Activated CD4-positive, alpha-beta T cell treated with anti-CD3 and anti-CD28 coated beads for 36 hours (primary cell): Measurements from ENCODE around the gene NEBL. TPM values are rescaled to one million over a fixed set of nuclear protein-coding genes. Genes with fewer than 3 reads are reported as not detected.

Experiments
- ATAC-seq: fragments of 200-7000 bp; cut with Tn5 transposase; one replicate; pipeline ENCODE4 v1.10.0; 2021; ENCODE audit warnings: mild to moderate bottlenecking, moderate library complexity
- CTCF ChIA-PET: fragments of 350-600 bp; sonication (Branson Sonifier 250); formaldehyde crosslinking; loops from one replicate; lab custom pipeline; 2021; ENCODE audit warnings: antibody characterized with exemption; lab: Charles Lee
- POLR2A ChIA-PET: fragments of 350-600 bp; sonication (Branson Sonifier 250); formaldehyde crosslinking; loops from one replicate; lab custom pipeline; 2021; ENCODE audit warnings: antibody characterized with exemption, inconsistent platforms; lab: Charles Lee
- DNase-seq: peaks from one replicate; pipeline ENCODE4 v3.0.0-alpha.2; 2020
- H3K27ac Mint-ChIP-seq: one replicate; pipeline ENCODE4 v1.8.0; 2021; ENCODE audit warnings: mixed read lengths
- H3K27me3 Mint-ChIP-seq: one replicate; pipeline ENCODE4 v1.8.0; 2021; ENCODE audit warnings: mixed read lengths
- H3K36me3 Mint-ChIP-seq: one replicate; pipeline ENCODE4 v1.8.0; 2021; ENCODE audit warnings: low read depth, mixed read lengths
- H3K4me1 Mint-ChIP-seq: one replicate; pipeline ENCODE4 v1.8.0; 2021; ENCODE audit warnings: mixed read lengths
- H3K4me3 Mint-ChIP-seq: one replicate; pipeline ENCODE4 v1.8.0; 2021; ENCODE audit warnings: mild to moderate bottlenecking, moderate library complexity, mixed read lengths
- H3K9me3 Mint-ChIP-seq: one replicate; pipeline ENCODE4 v1.8.0; 2021; ENCODE audit warnings: low read depth, mixed read lengths
- intact Hi-C, 2 experiments: fragments of 100-400 bp; cut with DNase I in 1 of 2; cut with micrococcal nuclease in 1 of 2; formaldehyde crosslinking; loops; one replicate each; pipeline versions ENCODE4 v1.14.2 to v1.15.1; 2022 to 2024; cut with DNase I, micrococcal nuclease
- total RNA-seq, 2 experiments: library from RNA; stranded (reverse); gene quantifications; one replicate each; pipeline ENCODE4 v1.2.3, GENCODE V29; 2021

The NEBL gene
- total RNA-seq, 2 experiments from 2014 or later: 0.04 to 0.05 TPM

GRCh38 chr10:20931156-20931795, 34.2 kb upstream of the NEBL start:
- Mint-ChIP-seq H3K27me3 (no peaks in the 10 kb centered on the region), H3K4me1 (no peaks in the 10 kb centered on the region), H3K36me3 (no peaks in the 10 kb centered on the region), H3K4me3 (no peak overlapping the region), H3K9me3 (no peaks in the 10 kb centered on the region), H3K27ac (no peak overlapping the region)
- CTCF ChIA-PET: no interaction called here
- intact Hi-C loops: no loop called here
- DNase-seq: no peak
- ATAC-seq: no peak
- POLR2A ChIA-PET: no interaction called here

DNA sequence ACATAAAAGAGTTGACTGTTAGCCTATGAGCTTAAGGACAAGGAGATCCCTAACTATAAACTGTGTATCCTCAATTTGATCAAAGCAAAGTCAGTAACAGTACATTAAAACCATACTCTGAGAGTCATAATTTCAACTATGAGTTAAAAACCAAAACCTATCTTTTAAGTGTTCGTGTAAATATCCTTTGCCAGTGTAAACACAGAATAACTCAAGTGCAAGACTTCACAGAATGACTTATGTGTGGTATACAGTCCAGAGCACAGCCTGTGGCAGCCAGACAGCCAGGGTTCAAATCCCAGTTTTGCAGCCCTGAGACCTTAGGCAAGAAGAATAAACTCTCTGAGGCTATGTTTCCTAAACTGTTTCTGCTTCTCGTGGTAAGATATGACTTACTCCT, 30.3 kb upstream of the NEBL start:
- intact Hi-C loops: no loop called here
- no peaks in the 10 kb centered on the region for H3K9me3 Mint-ChIP-seq
- POLR2A ChIA-PET: no interaction called here
- no peak overlapping the region for H3K4me3 Mint-ChIP-seq
- H3K36me3 Mint-ChIP-seq: no peaks in the 10 kb centered on the region
- no peak overlapping the region for H3K27ac Mint-ChIP-seq
- peaks cover 2% of the 10 kb centered on the region for H3K27me3 Mint-ChIP-seq
- ATAC-seq: no peak
- DNase-seq: no peak
- no peaks in the 10 kb centered on the region for H3K4me1 Mint-ChIP-seq
- CTCF ChIA-PET: no interaction called here

- Mint-ChIP-seq H3K9me3 (no peaks in the 10 kb centered on the region), H3K36me3 (no peaks in the 10 kb centered on the region), H3K4me3 (no peak overlapping the region), H3K4me1 (no peaks in the 10 kb centered on the region), H3K27ac (no peak overlapping the region), H3K27me3 (peaks cover 2% of the 10 kb centered on the region)
- intact Hi-C loops: no loop called here
- POLR2A ChIA-PET: no interaction called here
- CTCF ChIA-PET: no interaction called here
- no peak for ATAC-seq
- DNase-seq: no peak
Observed at GRCh38 chr10:20922451-20922850, 25.3 kb upstream of the NEBL start.

GRCh38 chr10:20922033-20922432, 24.9 kb upstream of the NEBL start:
- Mint-ChIP-seq H3K36me3 (no peaks in the 10 kb centered on the region), H3K4me3 (no peak overlapping the region), H3K4me1 (no peaks in the 10 kb centered on the region), H3K9me3 (no peaks in the 10 kb centered on the region), H3K27me3 (peaks cover 2% of the 10 kb centered on the region), H3K27ac (no peak overlapping the region)
- intact Hi-C loops: no loop called here
- no peak for DNase-seq
- ATAC-seq: no peak
- POLR2A ChIA-PET: no interaction called here
- CTCF ChIA-PET: no interaction called here

DNA sequence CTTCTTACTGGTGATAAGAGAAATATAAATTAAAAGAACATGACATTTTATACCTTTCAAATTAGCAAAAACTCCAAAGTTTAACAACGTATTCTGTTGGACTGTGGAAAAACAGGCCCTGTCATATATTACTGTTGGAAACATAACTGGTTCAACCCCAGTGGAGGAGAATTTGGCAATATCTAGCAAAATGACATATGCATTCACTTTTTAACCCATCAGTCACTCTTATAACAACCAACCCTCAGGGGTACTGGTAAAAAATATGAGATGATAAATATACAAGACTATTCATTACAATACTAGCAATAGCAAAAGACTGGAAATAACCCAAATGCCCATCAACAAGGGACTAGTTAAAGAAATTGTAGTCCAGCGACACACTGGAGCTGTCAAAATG, 22.9 kb upstream of the NEBL start:
- intact Hi-C loops: no loop called here
- H3K36me3 Mint-ChIP-seq: no peaks in the 10 kb centered on the region
- ATAC-seq (no peak), DNase-seq (no peak)
- H3K27me3 Mint-ChIP-seq: peaks cover 2% of the 10 kb centered on the region
- no peaks in the 10 kb centered on the region for H3K4me1 Mint-ChIP-seq
- H3K27ac Mint-ChIP-seq: no peak overlapping the region
- no peaks in the 10 kb centered on the region for H3K9me3 Mint-ChIP-seq
- POLR2A ChIA-PET: no interaction called here
- CTCF ChIA-PET: no interaction called here
- H3K4me3 Mint-ChIP-seq: no peak overlapping the region

DNA sequence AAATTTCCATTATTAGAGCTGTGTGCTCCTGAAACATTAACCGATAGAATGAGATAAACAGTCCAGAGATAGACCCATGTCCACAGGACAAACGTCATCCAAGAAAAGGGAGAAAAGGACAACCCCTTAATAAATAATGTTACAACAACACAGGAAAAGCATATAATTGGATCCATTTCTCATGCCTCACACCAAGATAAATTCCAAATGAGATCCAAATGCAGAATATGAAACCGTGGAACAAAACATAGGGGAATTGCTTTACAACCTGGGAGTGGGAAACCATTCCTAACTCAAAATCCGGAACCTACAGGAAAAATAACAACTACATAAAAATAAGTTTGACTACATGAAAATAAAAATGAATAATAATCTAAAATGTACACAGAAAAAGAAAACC, 22.4 kb upstream of the NEBL start:
- H3K9me3 Mint-ChIP-seq: no peaks in the 10 kb centered on the region

DNA sequence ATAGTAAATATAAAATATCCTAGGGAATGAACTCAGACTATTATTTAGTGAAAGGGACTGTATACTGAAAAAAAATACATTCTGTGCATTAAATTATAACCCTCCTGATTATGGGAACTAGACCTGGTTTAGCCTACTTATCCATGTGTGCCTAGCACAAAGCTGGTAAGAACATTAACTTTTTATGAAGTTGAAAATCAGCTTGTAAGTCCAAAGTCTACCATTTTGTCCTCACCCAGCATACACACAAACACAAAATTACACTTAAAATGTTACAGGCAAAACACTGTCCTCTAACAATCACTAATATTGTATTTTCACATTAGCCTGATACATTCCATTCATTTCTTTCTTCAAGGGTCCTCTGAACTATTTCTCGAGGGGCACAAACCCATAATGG, 19.9 kb upstream of the NEBL start:
- Mint-ChIP-seq H3K9me3 (no peaks in the 10 kb centered on the region), H3K27ac (no peak overlapping the region), H3K36me3 (no peaks in the 10 kb centered on the region), H3K27me3 (no peaks in the 10 kb centered on the region), H3K4me3 (no peak overlapping the region), H3K4me1 (no peaks in the 10 kb centered on the region)
- ChIA-PET POLR2A (no interaction called here), CTCF (no interaction called here)
- DNase-seq (no peak), ATAC-seq (no peak)
- intact Hi-C loops: no loop called here

More for the DNA sequence above, 22.4 kb upstream of the NEBL start:
- ChIA-PET POLR2A (no interaction called here), CTCF (no interaction called here)
- peaks cover 2% of the 10 kb centered on the region for H3K27me3 Mint-ChIP-seq
- H3K36me3 Mint-ChIP-seq: no peaks in the 10 kb centered on the region
- ATAC-seq: no peak
- H3K4me3 Mint-ChIP-seq: no peak overlapping the region
- intact Hi-C loops: no loop called here
- no peaks in the 10 kb centered on the region for H3K4me1 Mint-ChIP-seq
- no peak overlapping the region for H3K27ac Mint-ChIP-seq
- no peak for DNase-seq

DNA sequence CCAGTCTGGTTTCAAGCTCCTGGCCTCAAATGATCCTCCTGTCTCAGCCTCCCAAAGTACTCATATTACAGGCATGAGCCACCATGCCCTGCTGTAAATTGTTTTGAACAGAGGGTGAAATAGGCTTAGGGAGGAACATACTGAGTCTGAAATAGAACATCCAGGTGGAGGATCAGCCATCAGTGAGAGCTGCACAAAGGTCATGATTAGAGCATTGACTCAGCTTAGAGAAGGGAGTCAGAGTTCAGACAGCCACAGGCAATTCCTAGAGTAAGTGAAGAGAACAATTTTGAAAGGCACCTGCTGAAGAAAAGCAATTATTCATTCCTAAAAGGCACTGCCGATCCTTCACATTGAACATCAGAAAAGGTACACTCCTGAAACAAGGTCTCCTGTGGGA, 15.9 kb upstream of the NEBL start:
- POLR2A ChIA-PET: no interaction called here
- H3K27ac Mint-ChIP-seq: no peak overlapping the region
- CTCF ChIA-PET: no interaction called here
- ATAC-seq: no peak
- no peak overlapping the region for H3K4me3 Mint-ChIP-seq
- no peaks in the 10 kb centered on the region for H3K27me3 Mint-ChIP-seq
- intact Hi-C loops: no loop called here
- no peaks in the 10 kb centered on the region for H3K36me3 Mint-ChIP-seq
- no peak for DNase-seq
- no peaks in the 10 kb centered on the region for H3K9me3 Mint-ChIP-seq
- H3K4me1 Mint-ChIP-seq: no peaks in the 10 kb centered on the region

DNA sequence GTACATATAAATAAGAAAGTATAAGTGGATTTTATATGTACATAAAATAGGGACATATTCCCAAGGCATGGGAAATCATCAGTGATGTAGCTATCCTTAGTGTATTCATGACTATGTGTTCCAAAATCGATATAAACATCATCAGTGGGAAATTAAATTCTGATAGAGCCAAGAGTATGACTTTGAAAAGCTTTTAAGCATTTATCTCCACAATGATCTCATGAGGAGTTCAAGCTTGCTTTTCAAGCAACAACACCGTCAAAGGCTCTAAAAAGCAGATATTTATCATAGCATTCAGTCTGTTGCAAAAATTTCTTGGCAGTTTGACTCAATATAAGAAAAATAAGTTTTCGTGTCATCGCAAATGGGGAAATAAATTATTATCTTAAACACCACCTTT, 14.5 kb upstream of the NEBL start:
- DNase-seq (no peak), ATAC-seq (no peak)
- POLR2A ChIA-PET: no interaction called here
- no peak overlapping the region for H3K4me3 Mint-ChIP-seq
- H3K4me1 Mint-ChIP-seq: no peaks in the 10 kb centered on the region
- intact Hi-C loops: no loop called here
- no peaks in the 10 kb centered on the region for H3K9me3 Mint-ChIP-seq
- no peak overlapping the region for H3K27ac Mint-ChIP-seq
- CTCF ChIA-PET: interaction anchor here (0.7 kb wide), 1 partner anchor 51 kb away, joined by 3 read pairs; no protein-coding TSS in a partner anchor
- H3K27me3 Mint-ChIP-seq: no peaks in the 10 kb centered on the region
- no peaks in the 10 kb centered on the region for H3K36me3 Mint-ChIP-seq

DNA sequence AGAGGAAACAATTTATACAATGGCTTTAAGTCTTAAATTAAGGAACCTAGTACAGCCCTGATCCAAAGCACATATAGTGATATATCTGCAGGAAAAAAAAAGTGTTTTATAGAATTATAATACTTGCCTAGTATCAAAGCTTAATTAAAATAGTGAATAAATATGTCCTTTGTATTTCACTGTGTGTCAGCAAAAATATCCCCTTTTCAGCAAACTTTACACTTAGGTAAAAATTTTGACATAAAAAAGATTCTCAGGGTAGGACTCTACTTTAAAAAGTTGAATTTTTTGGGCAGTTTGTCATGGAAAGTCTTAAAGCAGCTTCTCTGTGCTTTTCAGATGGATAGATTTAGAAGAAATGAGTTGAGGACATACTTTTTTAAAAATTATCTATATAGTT, 12.7 kb upstream of the NEBL start:
- Mint-ChIP-seq H3K36me3 (no peaks in the 10 kb centered on the region), H3K4me1 (no peaks in the 10 kb centered on the region), H3K4me3 (no peak overlapping the region), H3K27me3 (no peaks in the 10 kb centered on the region), H3K9me3 (peaks cover 3% of the 10 kb centered on the region), H3K27ac (no peak overlapping the region)
- ChIA-PET POLR2A (no interaction called here), CTCF (no interaction called here)
- intact Hi-C loops: no loop called here
- ATAC-seq: no peak
- DNase-seq: no peak

- peaks cover 5% of the 10 kb centered on the region for H3K9me3 Mint-ChIP-seq
- DNase-seq: no peak
- POLR2A ChIA-PET: no interaction called here
- CTCF ChIA-PET: no interaction called here
- no peaks in the 10 kb centered on the region for H3K4me1 Mint-ChIP-seq
- intact Hi-C loops: no loop called here
- H3K27me3 Mint-ChIP-seq: no peaks in the 10 kb centered on the region
- H3K4me3 Mint-ChIP-seq: no peak overlapping the region
- H3K27ac Mint-ChIP-seq: no peak overlapping the region
- H3K36me3 Mint-ChIP-seq: no peaks in the 10 kb centered on the region
- no peak for ATAC-seq
Observed at GRCh38 chr10:20908391-20908790, 11.3 kb upstream of the NEBL start.

GRCh38 chr10:20903635-20904390, 6.7 kb upstream of the NEBL start:
- ATAC-seq: no peak
- Mint-ChIP-seq H3K27me3 (no peaks in the 10 kb centered on the region), H3K9me3 (peaks cover 8% of the 10 kb centered on the region), H3K36me3 (no peaks in the 10 kb centered on the region), H3K4me3 (no peak overlapping the region), H3K27ac (no peak overlapping the region), H3K4me1 (no peaks in the 10 kb centered on the region)
- CTCF ChIA-PET: no interaction called here
- intact Hi-C loops: no loop called here
- DNase-seq: no peak
- POLR2A ChIA-PET: no interaction called here
